ENCODE measurements around the gene FNDC3B. TPM values are rescaled to one million over a fixed set of nuclear protein-coding genes. Genes with fewer than 3 reads are reported as not detected.

FNDC3B gene
- total RNA-seq, 2 donors from 2014 or later: 12.0 to 17.7 TPM

DNA sequence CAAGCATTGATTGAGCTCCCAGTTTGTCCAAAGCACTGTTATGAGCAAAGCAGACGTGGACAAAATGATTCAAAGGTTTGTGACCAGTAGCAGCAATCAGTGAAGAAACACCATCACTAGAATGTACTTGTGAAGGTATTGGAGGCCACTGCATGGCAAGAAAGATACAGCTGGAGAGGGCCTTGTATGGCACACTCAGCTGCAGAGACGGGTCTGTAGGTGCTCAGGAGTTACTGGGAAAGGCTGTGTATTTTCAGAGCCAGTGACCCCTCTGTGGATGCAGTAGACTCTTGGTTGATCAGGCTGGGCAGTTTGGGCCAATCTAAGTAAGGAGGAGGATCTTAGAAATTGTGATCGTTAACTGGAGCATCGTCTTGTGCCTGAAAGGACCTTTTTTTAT is 288.9 kb downstream of the FNDC3B start:
- DNase-seq (no peak), ATAC-seq (replicated peaks in 1 of 2) (no peak)
- Mint-ChIP-seq H3K36me3 (ENCODE audit: insufficient read depth in 2 of 2) (no peaks in the 10 kb centered on the region), H3K4me1 (ENCODE audit: low read depth) (peaks cover 11% of the 10 kb centered on the region), H3K27ac (no peak overlapping the region), H3K4me3 (no peak overlapping the region), H3K27me3 (ENCODE audit: low read depth) (no peaks in the 10 kb centered on the region), H3K9me3 (no peaks in the 10 kb centered on the region)

DNA sequence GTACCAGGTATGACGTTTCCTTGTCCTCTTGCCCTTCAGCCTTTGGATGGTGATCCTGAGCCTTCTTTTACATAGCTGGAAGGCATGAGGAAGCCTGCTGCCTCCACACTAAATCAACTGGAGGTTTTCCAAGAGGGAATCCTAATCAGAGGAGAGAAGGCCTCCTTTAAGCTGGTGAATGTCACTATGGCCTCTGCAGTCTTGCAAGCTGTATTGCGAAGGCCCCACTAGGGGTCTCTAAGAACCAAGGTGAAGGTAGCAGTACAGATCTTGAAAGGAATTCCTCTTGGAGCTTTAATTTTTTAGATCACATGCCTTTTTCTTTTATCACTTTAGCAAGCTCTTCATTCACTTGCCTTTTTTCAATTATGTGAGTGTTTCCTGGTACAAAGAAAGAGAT is 289.7 kb downstream of the FNDC3B start:
- no peaks in the 10 kb centered on the region for H3K9me3 Mint-ChIP-seq
- H3K4me1 Mint-ChIP-seq (ENCODE audit: low read depth): peaks cover 8% of the 10 kb centered on the region
- no peak overlapping the region for H3K27ac Mint-ChIP-seq
- no peaks in the 10 kb centered on the region for H3K27me3 Mint-ChIP-seq (ENCODE audit: low read depth)
- H3K36me3 Mint-ChIP-seq (ENCODE audit: insufficient read depth in 2 of 2): no peaks in the 10 kb centered on the region
- DNase-seq (no peak), ATAC-seq (replicated peaks in 1 of 2) (no peak)
- H3K4me3 Mint-ChIP-seq: no peak overlapping the region

DNA sequence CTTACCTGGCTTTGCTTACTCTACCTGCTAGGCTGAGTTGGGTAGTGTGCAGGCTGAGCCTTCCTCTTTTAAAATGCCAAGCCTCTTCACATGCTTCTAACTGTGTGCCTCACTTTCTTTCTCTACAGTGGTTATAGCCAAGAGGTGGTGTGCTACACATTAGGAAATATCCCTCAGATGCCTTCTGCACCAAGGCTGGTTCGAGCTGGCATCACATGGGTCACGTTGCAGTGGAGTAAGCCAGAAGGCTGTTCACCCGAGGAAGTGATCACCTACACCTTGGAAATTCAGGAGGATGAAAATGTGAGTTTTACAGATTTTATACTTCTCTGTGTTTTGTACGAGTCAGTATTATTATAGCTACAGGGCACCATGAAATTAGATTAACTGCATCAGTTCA is 291.0 kb downstream of the FNDC3B start:
- DNase-seq (no peak), ATAC-seq (replicated peaks in 1 of 2) (no peak)
- H3K27me3 Mint-ChIP-seq (ENCODE audit: low read depth): no peaks in the 10 kb centered on the region
- H3K4me1 Mint-ChIP-seq (ENCODE audit: low read depth): peaks cover 5% of the 10 kb centered on the region
- H3K36me3 Mint-ChIP-seq (ENCODE audit: insufficient read depth in 2 of 2): no peaks in the 10 kb centered on the region
- H3K27ac Mint-ChIP-seq: no peak overlapping the region
- H3K9me3 Mint-ChIP-seq: no peaks in the 10 kb centered on the region
- H3K4me3 Mint-ChIP-seq: no peak overlapping the region

DNA sequence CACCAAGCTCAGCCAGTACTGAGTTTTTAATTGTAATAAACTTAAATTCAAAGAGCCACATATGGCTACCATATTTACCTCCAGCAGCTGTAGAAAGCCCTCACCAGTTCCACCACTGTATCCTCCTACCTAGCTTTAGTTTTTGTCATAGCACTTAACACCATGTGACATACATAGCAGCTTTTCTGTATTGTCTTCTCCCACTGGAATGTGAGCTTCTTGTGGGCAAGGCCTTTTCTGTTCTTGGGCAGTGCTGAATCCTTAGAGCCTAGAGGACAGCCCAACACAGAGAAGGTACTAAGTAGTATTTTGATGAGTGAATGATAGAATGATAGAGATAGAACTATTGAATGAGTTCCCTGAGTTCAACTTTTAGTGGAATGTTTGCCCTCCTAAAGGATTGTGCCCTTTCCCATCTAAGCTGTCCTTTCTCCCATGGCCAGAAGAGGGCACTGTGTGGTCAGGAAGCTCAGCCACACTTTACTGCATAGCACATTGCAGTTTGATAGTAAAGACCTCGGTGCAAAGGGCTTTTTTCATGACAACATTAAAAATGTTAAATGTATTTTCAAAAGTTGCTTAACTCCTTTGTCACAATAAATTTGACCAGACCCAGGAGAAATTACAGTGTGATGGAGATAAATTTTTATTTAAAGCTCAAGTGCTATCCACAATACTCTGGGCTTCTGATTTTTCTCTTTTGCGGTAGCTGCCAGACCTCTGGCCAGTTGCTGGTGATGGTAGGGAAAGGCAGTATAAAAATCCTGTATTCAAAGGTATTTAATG is 293.1 kb downstream of the FNDC3B start:
- peaks cover 5% of the 10 kb centered on the region for H3K4me1 Mint-ChIP-seq (ENCODE audit: low read depth)
- DNase-seq (peak; percentile 55 to 61), ATAC-seq (replicated peaks in 1 of 2) (peak; percentile 77 to 82)
- H3K27ac Mint-ChIP-seq: no peak overlapping the region
- H3K36me3 Mint-ChIP-seq (ENCODE audit: insufficient read depth in 2 of 2): no peaks in the 10 kb centered on the region
- H3K9me3 Mint-ChIP-seq: no peaks in the 10 kb centered on the region
- H3K27me3 Mint-ChIP-seq (ENCODE audit: low read depth): no peaks in the 10 kb centered on the region
- H3K4me3 Mint-ChIP-seq: no peak overlapping the region

DNA sequence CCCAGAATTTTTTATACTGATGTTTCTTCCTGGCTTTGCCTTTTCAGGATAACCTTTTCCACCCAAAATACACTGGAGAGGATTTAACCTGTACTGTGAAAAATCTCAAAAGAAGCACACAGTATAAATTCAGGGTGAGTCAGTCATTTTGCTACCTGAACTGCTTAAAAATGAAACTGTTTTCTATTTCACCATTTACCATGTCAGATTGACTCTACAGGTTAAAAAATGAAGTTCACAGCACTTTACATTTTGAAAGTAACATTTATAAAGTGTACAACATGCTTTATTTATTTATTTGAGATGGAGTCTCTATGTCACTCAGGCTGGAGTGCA is 293.6 kb downstream of the FNDC3B start:
- peaks cover 5% of the 10 kb centered on the region for H3K4me1 Mint-ChIP-seq (ENCODE audit: low read depth)
- no peak overlapping the region for H3K4me3 Mint-ChIP-seq
- H3K27ac Mint-ChIP-seq: no peak overlapping the region
- H3K27me3 Mint-ChIP-seq (ENCODE audit: low read depth): no peaks in the 10 kb centered on the region
- no peaks in the 10 kb centered on the region for H3K36me3 Mint-ChIP-seq (ENCODE audit: insufficient read depth in 2 of 2)
- H3K9me3 Mint-ChIP-seq: no peaks in the 10 kb centered on the region
- ATAC-seq (replicated peaks in 1 of 2) (peak; percentile 62 to 67), DNase-seq (no peak)

DNA sequence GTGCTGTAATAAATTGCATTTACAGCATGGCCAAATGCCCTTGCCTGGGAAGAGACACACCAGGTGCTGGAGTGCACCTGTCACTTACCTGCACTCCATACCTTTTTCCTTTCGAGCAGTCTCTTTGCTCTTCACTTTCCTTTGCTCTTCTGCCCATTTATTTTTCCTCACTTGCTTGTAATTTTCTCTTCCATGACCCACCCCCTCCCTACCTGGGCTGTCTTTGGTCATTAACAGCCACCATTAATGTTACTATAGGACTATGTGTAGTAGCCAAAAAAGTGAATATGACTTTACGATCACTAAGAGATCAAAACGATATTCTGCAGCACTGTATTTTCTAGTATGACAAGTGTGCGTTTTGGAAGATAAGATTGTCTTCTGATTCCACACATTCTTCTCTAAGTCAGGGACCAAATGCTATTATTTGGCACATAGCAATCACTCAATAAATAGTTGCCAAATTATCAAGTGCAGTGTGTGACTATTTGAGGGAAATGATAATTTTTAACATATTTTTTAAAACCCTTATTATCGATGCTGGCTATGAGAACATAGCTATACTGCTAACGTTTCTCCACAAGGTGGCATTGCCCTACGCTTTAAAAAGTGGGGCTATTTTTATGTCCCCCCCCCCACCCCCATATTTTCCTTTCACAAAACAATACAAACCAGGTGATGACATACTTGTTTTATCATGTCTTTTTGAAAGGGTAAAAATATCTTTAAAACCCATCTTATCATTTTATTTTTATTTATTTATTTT is 294.5 kb downstream of the FNDC3B start:
- H3K27me3 Mint-ChIP-seq (ENCODE audit: low read depth): no peaks in the 10 kb centered on the region
- DNase-seq (no peak), ATAC-seq (replicated peaks in 1 of 2) (no peak)
- H3K4me3 Mint-ChIP-seq: no peak overlapping the region
- no peak overlapping the region for H3K27ac Mint-ChIP-seq
- H3K36me3 Mint-ChIP-seq (ENCODE audit: insufficient read depth in 2 of 2): no peaks in the 10 kb centered on the region
- no peaks in the 10 kb centered on the region for H3K9me3 Mint-ChIP-seq
- H3K4me1 Mint-ChIP-seq (ENCODE audit: low read depth): peaks cover 5% of the 10 kb centered on the region

DNA sequence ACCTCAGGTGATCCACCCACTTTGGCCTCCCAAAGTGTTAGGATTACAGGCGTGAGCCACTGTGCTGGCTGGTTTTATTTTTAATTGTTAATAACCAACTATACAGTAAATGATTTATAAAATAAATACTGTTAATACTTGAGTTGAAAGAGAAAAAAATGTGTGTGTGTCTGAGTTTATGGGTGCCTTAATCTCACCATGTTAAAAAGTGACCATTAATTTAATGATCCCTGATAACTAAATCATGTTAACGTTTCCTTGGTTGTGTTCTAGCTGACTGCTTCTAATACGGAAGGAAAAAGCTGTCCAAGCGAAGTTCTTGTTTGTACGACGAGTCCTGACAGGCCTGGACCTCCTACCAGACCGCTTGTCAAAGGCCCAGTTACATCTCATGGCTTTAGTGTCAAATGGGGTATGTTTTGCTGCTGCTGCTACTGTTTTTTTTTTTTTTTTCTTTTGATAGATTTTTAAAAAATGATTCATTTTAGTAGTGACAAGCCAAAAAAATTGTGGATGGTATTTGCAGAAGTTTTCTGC is 295.4 kb downstream of the FNDC3B start:
- Mint-ChIP-seq H3K27me3 (ENCODE audit: low read depth) (no peaks in the 10 kb centered on the region), H3K4me3 (no peak overlapping the region), H3K27ac (no peak overlapping the region), H3K4me1 (ENCODE audit: low read depth) (peaks cover 5% of the 10 kb centered on the region), H3K36me3 (ENCODE audit: insufficient read depth in 2 of 2) (no peaks in the 10 kb centered on the region), H3K9me3 (no peaks in the 10 kb centered on the region)
- ATAC-seq (replicated peaks in 1 of 2) (no peak), DNase-seq (no peak)

DNA sequence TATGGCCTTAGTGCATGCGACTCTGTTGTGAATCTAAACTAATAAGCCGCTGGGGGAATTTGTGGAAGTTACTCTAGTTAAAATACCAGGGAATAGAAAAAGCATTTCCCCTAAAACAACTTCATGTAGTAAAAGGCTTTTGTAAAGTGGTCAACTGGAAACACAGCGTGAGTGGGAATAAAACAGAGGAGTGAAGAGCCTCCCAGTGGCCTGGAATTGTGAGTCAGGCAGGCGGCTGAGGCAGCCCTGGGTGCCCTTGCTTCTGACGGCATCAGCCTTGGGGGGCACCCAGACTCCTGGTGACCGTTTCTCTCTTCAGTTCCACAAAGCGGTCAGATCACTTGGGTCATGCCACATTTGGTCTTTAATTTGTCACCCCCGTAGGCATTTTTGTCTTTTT is 300.5 kb downstream of the FNDC3B start:
- no peaks in the 10 kb centered on the region for H3K27me3 Mint-ChIP-seq (ENCODE audit: low read depth)
- ATAC-seq (replicated peaks in 1 of 2): no peak
- H3K36me3 Mint-ChIP-seq (ENCODE audit: insufficient read depth in 2 of 2): no peaks in the 10 kb centered on the region
- no peaks in the 10 kb centered on the region for H3K9me3 Mint-ChIP-seq
- H3K27ac Mint-ChIP-seq: no peak overlapping the region
- DNase-seq: no peak
- H3K4me1 Mint-ChIP-seq (ENCODE audit: low read depth): no peaks in the 10 kb centered on the region
- H3K4me3 Mint-ChIP-seq: no peak overlapping the region

DNA sequence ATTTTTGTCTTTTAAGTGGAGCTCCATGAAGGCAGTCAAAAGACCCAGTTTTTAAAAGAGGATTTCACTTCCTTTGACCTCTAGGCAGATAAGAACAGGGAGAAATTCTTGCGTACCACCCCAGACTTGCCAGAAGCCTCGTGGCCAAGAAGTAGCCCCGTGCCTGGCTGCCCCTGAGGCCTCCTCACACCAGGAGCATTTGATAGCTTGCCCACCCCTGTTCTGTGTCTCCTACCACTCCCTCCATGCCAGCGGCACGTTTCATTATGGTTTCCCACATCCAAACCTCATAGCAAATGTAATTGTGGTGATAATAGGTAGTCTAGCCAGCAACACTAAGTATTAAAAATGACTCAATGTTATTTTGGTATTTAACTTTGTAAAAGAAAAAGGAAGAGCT is 301.2 kb downstream of the FNDC3B start:
- Mint-ChIP-seq H3K36me3 (ENCODE audit: insufficient read depth in 2 of 2) (no peaks in the 10 kb centered on the region), H3K4me3 (no peak overlapping the region), H3K27me3 (ENCODE audit: low read depth) (no peaks in the 10 kb centered on the region), H3K4me1 (ENCODE audit: low read depth) (no peaks in the 10 kb centered on the region), H3K9me3 (no peaks in the 10 kb centered on the region), H3K27ac (no peak overlapping the region)
- no peak for ATAC-seq (replicated peaks in 1 of 2)
- no peak for DNase-seq

DNA sequence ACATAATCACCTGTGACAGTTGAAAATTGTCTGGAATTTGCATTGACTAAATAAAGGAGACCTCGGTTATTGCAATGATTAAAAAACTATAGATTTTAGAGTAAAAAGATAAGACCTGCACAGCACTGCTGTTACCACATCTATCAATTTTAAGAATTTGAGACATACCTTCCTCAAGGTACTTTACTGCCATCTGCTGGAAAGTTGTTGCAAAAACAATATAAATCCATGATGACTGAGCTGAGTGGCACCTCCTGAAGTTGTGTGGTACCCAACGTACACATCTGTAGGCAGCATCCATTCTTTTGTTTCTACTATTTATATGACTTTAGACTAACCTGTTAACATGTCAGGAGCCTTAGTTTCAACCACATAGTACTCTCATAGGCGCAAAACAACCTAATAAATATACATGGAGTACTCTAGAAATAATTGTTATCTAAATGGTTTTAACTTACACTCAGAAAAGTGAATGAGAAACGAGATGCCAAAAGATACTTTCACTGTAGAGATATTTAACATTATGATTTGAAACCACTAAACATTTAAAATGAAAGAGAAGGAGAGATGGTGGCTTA is 302.2 kb downstream of the FNDC3B start:
- peaks cover 0 to 2% of the 10 kb centered on the region in 2 donors for H3K36me3 Mint-ChIP-seq (ENCODE audit: insufficient read depth in 2 of 2)
- peak; percentile 74 to 76 for ATAC-seq (replicated peaks in 1 of 2)
- peak overlapping the region; percentile 85 for H3K27ac Mint-ChIP-seq
- H3K9me3 Mint-ChIP-seq: no peaks in the 10 kb centered on the region
- H3K27me3 Mint-ChIP-seq (ENCODE audit: low read depth): no peaks in the 10 kb centered on the region
- DNase-seq: peak; percentile 6 to 37
- no peaks in the 10 kb centered on the region for H3K4me1 Mint-ChIP-seq (ENCODE audit: low read depth)
- no peak overlapping the region for H3K4me3 Mint-ChIP-seq

DNA sequence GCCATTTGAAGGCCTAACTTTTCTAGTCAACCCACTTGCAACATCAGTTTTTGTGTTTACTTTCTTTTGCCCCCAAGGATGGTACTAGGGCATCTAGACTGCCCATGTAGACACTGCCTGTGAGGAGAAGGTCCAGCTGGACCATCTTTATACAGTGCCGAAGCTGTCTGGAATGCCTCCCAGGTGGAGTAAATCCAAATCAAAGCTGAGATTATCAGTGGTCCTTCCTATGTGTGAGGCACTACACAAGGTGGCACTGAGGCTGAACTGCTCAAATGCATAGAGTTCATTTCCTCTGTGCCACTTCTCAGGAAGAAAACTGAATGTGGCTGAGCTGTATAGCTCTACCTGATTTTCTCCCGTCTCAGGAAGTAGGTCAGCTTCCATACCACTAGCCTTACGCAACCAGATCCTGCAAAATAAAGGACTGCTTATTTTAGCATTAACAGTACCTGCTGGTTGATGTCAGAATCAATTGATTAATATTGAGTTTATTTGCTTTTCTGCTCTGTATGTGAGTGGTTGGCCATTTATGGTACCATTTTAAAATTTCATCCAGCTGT is 302.8 kb downstream of the FNDC3B start:
- H3K4me1 Mint-ChIP-seq (ENCODE audit: low read depth): no peaks in the 10 kb centered on the region
- H3K36me3 Mint-ChIP-seq (ENCODE audit: insufficient read depth in 2 of 2): peaks cover 0 to 2% of the 10 kb centered on the region in 2 donors
- H3K27me3 Mint-ChIP-seq (ENCODE audit: low read depth): no peaks in the 10 kb centered on the region
- no peak for DNase-seq
- no peaks in the 10 kb centered on the region for H3K9me3 Mint-ChIP-seq
- no peak overlapping the region for H3K27ac Mint-ChIP-seq
- no peak for ATAC-seq (replicated peaks in 1 of 2)
- H3K4me3 Mint-ChIP-seq: no peak overlapping the region

DNA sequence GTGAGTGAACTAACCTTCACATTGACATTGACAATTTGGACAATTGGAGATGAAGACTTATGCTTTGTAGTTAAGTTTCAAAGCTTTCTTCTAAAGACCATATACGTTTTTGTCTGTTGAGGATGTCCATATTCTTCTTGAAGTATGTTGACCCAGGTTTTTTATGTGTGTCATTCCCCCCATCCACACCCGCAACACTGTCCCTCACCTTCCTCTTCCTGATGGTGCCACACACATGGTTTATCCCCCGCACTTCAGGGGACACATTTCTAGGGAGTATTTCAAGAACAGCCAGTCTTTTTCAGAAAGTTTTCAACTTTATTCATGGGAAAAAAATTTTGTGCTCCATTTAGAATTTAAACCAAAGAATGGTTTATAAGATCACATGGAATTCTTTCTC is 303.7 kb downstream of the FNDC3B start:
- DNase-seq (no peak), ATAC-seq (replicated peaks in 1 of 2) (no peak)
- Mint-ChIP-seq H3K36me3 (ENCODE audit: insufficient read depth in 2 of 2) (peaks cover 0 to 2% of the 10 kb centered on the region in 2 donors), H3K9me3 (no peaks in the 10 kb centered on the region), H3K27ac (no peak overlapping the region), H3K4me3 (no peak overlapping the region), H3K27me3 (ENCODE audit: low read depth) (no peaks in the 10 kb centered on the region), H3K4me1 (ENCODE audit: low read depth) (no peaks in the 10 kb centered on the region)

DNA sequence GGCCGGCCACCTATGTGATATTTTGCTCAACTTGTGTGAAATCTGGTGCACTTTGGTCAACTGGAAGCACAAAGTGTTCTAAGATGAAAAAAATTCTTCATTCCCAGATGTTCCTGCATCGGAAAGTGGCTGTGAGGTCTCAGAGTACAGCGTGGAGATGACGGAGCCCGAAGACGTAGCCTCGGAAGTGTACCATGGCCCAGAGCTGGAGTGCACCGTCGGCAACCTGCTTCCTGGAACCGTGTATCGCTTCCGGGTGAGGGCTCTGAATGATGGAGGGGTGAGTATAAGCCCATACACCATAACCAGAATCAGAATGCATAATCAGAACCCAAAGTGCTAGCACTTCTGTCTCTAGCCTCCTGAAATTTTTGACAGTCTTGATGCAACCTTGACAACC is 304.6 kb downstream of the FNDC3B start:
- Mint-ChIP-seq H3K27me3 (ENCODE audit: low read depth) (no peaks in the 10 kb centered on the region), H3K4me1 (ENCODE audit: low read depth) (no peaks in the 10 kb centered on the region), H3K36me3 (ENCODE audit: insufficient read depth in 2 of 2) (peaks cover 0 to 2% of the 10 kb centered on the region in 2 donors), H3K9me3 (no peaks in the 10 kb centered on the region), H3K27ac (no peak overlapping the region), H3K4me3 (no peak overlapping the region)
- no peak for DNase-seq
- ATAC-seq (replicated peaks in 1 of 2): no peak
